Measurements from ENCODE around the gene FLOT2. TPM values are rescaled to one million over a fixed set of nuclear protein-coding genes. Genes with fewer than 3 reads are reported as not detected.
A peak's percentile ranks its signal among the peaks of the same experiment; 100 is the strongest.

FLOT2 gene
- total and polyA plus RNA-seq, 11 donors, result 52.7 to 139 (median 89.1) TPM

- Histone ChIP-seq H3K27ac (no peak overlapping the region), H3K27me3 (no peaks in the 10 kb centered on the region), H3K36me3 (peaks cover 0 to 42% (median 36%) of the 10 kb centered on the region in 9 donors), H3K9me3 (no peaks in the 10 kb centered on the region), H3K4me1 (no peaks in the 10 kb centered on the region), H3K4me3 (no peak overlapping the region)
- no peak for ATAC-seq
- WGBS, 4 donors, result 93 to 98% (median 95%) methylated on average over 3 of the region's 3 CpGs
- peak in 1 of 5 donors; percentile 4 for DNase-seq
- TF ChIP-seq POLR2A (IDR thresholded peaks at IDR 0.05) (no peak), CTCF (IDR thresholded peaks at IDR 0.05) (no peak)
- intact Hi-C loops (cut with DNase I), result loop anchor here in 1 of 10 donors (10.0 kb wide), 1 partner anchor 98 kb away; no protein-coding TSS in a partner anchor
Observed at GRCh38 chr17:28862561-28862960, 35.0 kb downstream of the FLOT2 start.

- ATAC-seq (peak in 1 of 4 donors; percentile 20), DNase-seq (peak in 1 of 5 donors; percentile 27)
- Histone ChIP-seq H3K36me3 (peaks cover 0 to 51% (median 43%) of the 10 kb centered on the region in 9 donors), H3K4me3 (no peak overlapping the region), H3K4me1 (no peaks in the 10 kb centered on the region), H3K27ac (no peak overlapping the region), H3K9me3 (no peaks in the 10 kb centered on the region), H3K27me3 (no peaks in the 10 kb centered on the region)
- intact Hi-C loops (cut with DNase I), result loop anchor here in 1 of 10 donors (10.0 kb wide), 1 partner anchor 97 kb away; no protein-coding TSS in a partner anchor
- 67 to 82% (median 69%) methylated on average over 8 of the region's 8 CpGs for WGBS, 4 donors
- TF ChIP-seq POLR2A (IDR thresholded peaks at IDR 0.05), result no peak
- TF ChIP-seq CTCF (IDR thresholded peaks at IDR 0.05), result no peak
Observed at GRCh38 chr17:28861393-28862203, 35.9 kb downstream of the FLOT2 start.

GRCh38 chr17:28860363-28860808 lies 37.1 kb downstream of the FLOT2 start:
- WGBS, 4 donors, result 86 to 94% (median 93%) methylated on average over 4 of the region's 4 CpGs
- Histone ChIP-seq H3K27me3 (no peaks in the 10 kb centered on the region), H3K9me3 (no peaks in the 10 kb centered on the region), H3K4me3 (no peak overlapping the region), H3K4me1 (peaks cover 0 to 9% (median 4%) of the 10 kb centered on the region in 12 donors), H3K36me3 (peaks cover 0 to 59% (median 49%) of the 10 kb centered on the region in 9 donors), H3K27ac (no peak overlapping the region)
- intact Hi-C loops (cut with DNase I), result loop anchor here in 1 of 10 donors (10.0 kb wide), 1 partner anchor 96 kb away; no protein-coding TSS in a partner anchor
- no peak for ATAC-seq
- DNase-seq, result peak in 1 of 5 donors; percentile 20
- no peak for TF ChIP-seq POLR2A (IDR thresholded peaks at IDR 0.05)
- no peak for TF ChIP-seq CTCF (IDR thresholded peaks at IDR 0.05)

- Histone ChIP-seq H3K4me1 (peaks cover 0 to 17% (median 9%) of the 10 kb centered on the region in 12 donors), H3K27me3 (no peaks in the 10 kb centered on the region), H3K36me3 (peaks cover 0 to 59% (median 49%) of the 10 kb centered on the region in 9 donors), H3K9me3 (no peaks in the 10 kb centered on the region), H3K27ac (no peak overlapping the region), H3K4me3 (no peak overlapping the region)
- DNase-seq (peak in 1 of 5 donors; percentile 13), ATAC-seq (no peak)
- TF ChIP-seq POLR2A (IDR thresholded peaks at IDR 0.05) (no peak), CTCF (IDR thresholded peaks at IDR 0.05) (no peak)
- intact Hi-C loops (cut with DNase I), result loop anchor here in 3 of 10 donors (5.0 to 10.0 kb wide), 3 partner anchors 38 to 94 kb away; partner anchors contain the start of gene FLOT2 (in 1 of the 3)
- WGBS, 4 donors, result 46 to 61% (median 49%) methylated on average over 2 of the region's 2 CpGs
Observed at GRCh38 chr17:28858801-28859355, 38.7 kb downstream of the FLOT2 start.
